ENCODE results near the gene RRP12.

DNA sequence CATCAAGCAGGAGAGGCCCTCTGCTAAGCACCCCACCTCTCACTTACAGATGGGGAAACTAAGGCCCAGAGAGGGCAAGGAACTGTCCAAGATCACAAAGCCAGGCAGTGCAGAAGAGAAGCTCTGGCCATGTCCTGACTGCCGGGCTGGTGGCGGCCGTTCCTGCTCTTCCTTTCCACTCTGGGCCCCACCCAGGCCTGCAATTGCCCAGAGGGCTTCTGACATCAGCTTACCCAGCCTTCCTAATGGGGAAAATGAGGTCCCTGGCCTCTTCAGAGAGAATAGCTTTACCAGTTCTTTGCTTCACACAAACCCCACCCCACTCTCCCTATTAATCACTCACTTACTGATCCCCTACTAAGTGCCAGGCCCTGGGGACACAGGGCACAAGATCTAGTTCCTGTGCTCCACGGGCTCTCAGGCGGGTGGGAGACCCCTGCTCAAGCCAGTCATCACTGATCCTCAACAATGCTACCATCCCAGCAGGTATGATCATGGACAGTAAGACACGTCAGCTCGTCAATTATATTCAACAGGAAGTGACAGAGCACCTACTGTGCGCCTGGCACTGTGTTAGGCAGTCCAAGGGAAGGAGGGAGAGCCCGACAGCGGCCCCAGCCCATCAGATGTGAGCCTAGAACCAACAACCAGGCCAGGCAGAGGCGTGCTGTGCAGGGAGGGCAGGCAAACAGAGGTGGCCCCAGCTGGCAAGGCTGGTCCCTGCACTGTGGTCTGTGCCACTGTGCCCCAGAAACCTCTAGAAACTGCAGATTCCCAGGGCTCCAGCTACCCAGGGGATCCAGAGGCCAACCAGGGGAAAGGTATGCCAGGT is 40.2 kb downstream of the RRP12 start:
- TF ChIP-seq YY1 (IDR thresholded peaks at IDR 0.05; ENCODE audit: insufficient read depth, insufficient read length) (no peak), SUZ12 (IDR thresholded peaks at IDR 0.05; ENCODE audit: extremely low read depth, insufficient read depth, insufficient read length) (no peak), ZNF274 (IDR thresholded peaks at IDR 0.05; ENCODE audit: low read depth, low read length) (no peak)

Data from NT2/D1 (cell line).